A549 (cell line): ENCODE results near the gene LIN7B. TPM values are rescaled to one million over a fixed set of nuclear protein-coding genes. Genes with fewer than 3 reads are reported as not detected.

Experiments
- ATAC-seq, 2 experiments: fragments of 200-7000 bp in 1 of 2; fragments of >200 bp in 1 of 2; cut with Nextera tagmentation in 1 of 2; cut with Tn5 transposase in 1 of 2; 3 replicates each; pipeline versions ENCODE4 v1.8.0 to v1.9.1; 2018 to 2020; ENCODE audit warnings: mild to moderate bottlenecking in 1 of 2, moderate library complexity in 1 of 2
- CTCF ChIA-PET: fragments of 300-600 bp; sonication (Branson Sonifier 250); formaldehyde crosslinking; extraction: SDS; loops from one replicate; lab custom pipeline; 2021; ENCODE audit warnings: antibody characterized with exemption, inconsistent platforms; lab: Yijun Ruan, JAX
- POLR2A ChIA-PET: fragments of 350-600 bp; formaldehyde crosslinking; extraction: SDS; loops from one replicate; lab custom pipeline; 2021; ENCODE audit warnings: antibody characterized with exemption, inconsistent platforms; lab: Yijun Ruan, JAX
- DNase-seq, 2 experiments: peaks; one replicate each; pipeline versions ENCODE4 v3.0.0 to v3.0.0-alpha.2; 2011 to 2016; ENCODE audit warnings: low read depth in 1 of 2, low spot score in 1 of 2
- FAIRE-seq: peaks from 2 replicates; lab custom pipeline; 2011; peaks lifted over from hg19 to GRCh38; lab: Jason Lieb, UNC
- H3K27ac ChIP-seq, 2 experiments: fragments of >200 bp; sonication (Bioruptor Twin); formaldehyde crosslinking; 3 replicates each; pipeline ENCODE4 v1.5.1; 2016 to 2017
- H3K4me1 ChIP-seq: fragments of >200 bp; sonication (Bioruptor Twin); formaldehyde crosslinking; 3 replicates; pipeline ENCODE4 v1.6.1; 2016
- H3K4me2 ChIP-seq: fragments of >200 bp; sonication (Bioruptor Twin); formaldehyde crosslinking; 3 replicates; pipeline ENCODE4 v1.6.1; 2016
- H3K4me3 ChIP-seq: fragments of >200 bp; sonication (Bioruptor Twin); formaldehyde crosslinking; 3 replicates; pipeline ENCODE4 v1.5.1; 2016
- H3K9me3 ChIP-seq: fragments of >200 bp; sonication (Bioruptor Twin); formaldehyde crosslinking; 3 replicates; pipeline ENCODE4 v1.6.1; 2016
- ATOH8 ChIP-seq: fragments of 250-450 bp; sonication (Bioruptor Pico); IDR thresholded peaks from 2 replicates; pipeline ENCODE4 v1.5.0; 2020; ENCODE audit warnings: low read depth, mild to moderate bottlenecking, moderate library complexity
- BHLHE40 ChIP-seq: IDR thresholded peaks from 2 replicates; pipeline ENCODE4 v1.6.1; 2012; ENCODE audit warnings: low read depth, low read length, inconsistent platforms
- CBX2 ChIP-seq: fragments of 200-600 bp; sonication (generic); IDR thresholded peaks from 2 replicates; pipeline ENCODE4 v1.6.1; 2016; ENCODE audit warnings: low read depth, mild to moderate bottlenecking, borderline replicate concordance
- CBX8 ChIP-seq: fragments of 200-600 bp; sonication (generic); IDR thresholded peaks from 2 replicates; pipeline ENCODE4 v1.6.1; 2016
- ESRRA ChIP-seq: fragments of 150-350 bp; IDR thresholded peaks from 2 replicates; pipeline ENCODE4 v1.6.1; 2014; ENCODE audit warnings: mild to moderate bottlenecking, low read length, borderline replicate concordance
- FOSB ChIP-seq: fragments of 250-450 bp; sonication (Bioruptor Pico); IDR thresholded peaks from 2 replicates; pipeline ENCODE4 v1.5.0; 2020; ENCODE audit warnings: mild to moderate bottlenecking, moderate library complexity
- FOXS1 ChIP-seq: fragments of 250-450 bp; sonication (Bioruptor Pico); IDR thresholded peaks from 2 replicates; pipeline ENCODE4 v1.5.0; 2020; ENCODE audit warnings: mild to moderate bottlenecking, moderate library complexity
- GATA3 ChIP-seq: IDR thresholded peaks from 2 replicates; pipeline ENCODE4 v1.6.1; 2012; ENCODE audit warnings: borderline replicate concordance
- HDAC2 ChIP-seq: fragments of 200-600 bp; sonication (generic); IDR thresholded peaks from 2 replicates; pipeline ENCODE4 v1.6.1; 2016
- HES2 ChIP-seq: fragments of >200 bp; sonication (Bioruptor Twin); formaldehyde crosslinking; IDR thresholded peaks from 2 replicates; pipeline ENCODE4 v1.6.1; 2016
- HOXA7 ChIP-seq: fragments of 250-450 bp; sonication (Bioruptor Pico); IDR thresholded peaks from 2 replicates; pipeline ENCODE4 v1.5.0; 2020; ENCODE audit warnings: mild to moderate bottlenecking, moderate library complexity
- HOXB13 ChIP-seq: fragments of 250-450 bp; sonication (Bioruptor Pico); IDR thresholded peaks from 2 replicates; pipeline ENCODE4 v1.5.0; 2020; ENCODE audit warnings: low read depth, mild to moderate bottlenecking, moderate library complexity
- HOXB5 ChIP-seq: fragments of 250-450 bp; sonication (Bioruptor Pico); IDR thresholded peaks from 2 replicates; pipeline ENCODE4 v1.5.0; 2020; ENCODE audit warnings: mild to moderate bottlenecking, moderate library complexity
- JUNB ChIP-seq: fragments of >200 bp; sonication (Bioruptor Twin); formaldehyde crosslinking; IDR thresholded peaks from 2 replicates; pipeline ENCODE4 v1.6.1; 2016
- KDM1A ChIP-seq: fragments of 200-600 bp; sonication (generic); IDR thresholded peaks from 2 replicates; pipeline ENCODE4 v1.6.1; 2016; ENCODE audit warnings: low read depth, mild to moderate bottlenecking
- KDM5A ChIP-seq: fragments of 200-600 bp; sonication (generic); IDR thresholded peaks from 2 replicates; pipeline ENCODE4 v1.6.1; 2016; ENCODE audit warnings: antibody characterized with exemption, mild to moderate bottlenecking
- MAFK ChIP-seq: fragments of 450-650 bp; IDR thresholded peaks from 2 replicates; pipeline ENCODE4 v1.6.1; 2014; ENCODE audit not compliant: partially characterized antibody
- MYC ChIP-seq: IDR thresholded peaks from 2 replicates; pipeline ENCODE4 v1.6.1; 2012; ENCODE audit warnings: mild to moderate bottlenecking, inconsistent platforms, low read length, improper control_type of control experiment, borderline replicate concordance
- NFE2L2 ChIP-seq: fragments of 150-350 bp; conservative IDR thresholded peaks from 2 replicates; pipeline ENCODE4 v1.6.1; 2014; ENCODE audit warnings: low read length
- NR3C1 ChIP-seq: fragments of >200 bp; sonication (Bioruptor Twin); formaldehyde crosslinking; IDR thresholded peaks from 3 replicates; pipeline ENCODE4 v1.6.1; 2017
- PBX3 ChIP-seq: IDR thresholded peaks from 2 replicates; pipeline ENCODE4 v1.6.1; 2012
- PHF8 ChIP-seq: fragments of 200-600 bp; sonication (generic); IDR thresholded peaks from 2 replicates; pipeline ENCODE4 v1.6.1; 2016; ENCODE audit warnings: low read depth, mild to moderate bottlenecking, antibody characterized with exemption, moderate library complexity, borderline replicate concordance
- POLR2A ChIP-seq: IDR thresholded peaks from 2 replicates; pipeline ENCODE4 v1.6.1; 2012; ENCODE audit warnings: mild to moderate bottlenecking, low read length
- RAD21 ChIP-seq, 2 experiments: fragments of >200 bp in 1 of 2; sonication (Bioruptor Twin) in 1 of 2; formaldehyde crosslinking in 1 of 2; IDR thresholded peaks in 1 of 2; conservative IDR thresholded peaks in 1 of 2; 2 replicates in 1 of 2; 3 replicates in 1 of 2; pipeline ENCODE4 v1.6.1; 2012 to 2018; ENCODE audit warnings: inconsistent platforms in 1 of 2
- RCOR1 ChIP-seq: fragments of 150-350 bp; IDR thresholded peaks from 2 replicates; pipeline ENCODE4 v1.6.1; 2014; ENCODE audit warnings: antibody characterized with exemption, low read length, low read depth
- REST ChIP-seq: fragments of 200-600 bp; sonication (generic); IDR thresholded peaks from 2 replicates; pipeline ENCODE4 v1.6.1; 2016; ENCODE audit warnings: antibody characterized with exemption, mild to moderate bottlenecking, moderate library complexity
- RFX5 ChIP-seq: fragments of 450-650 bp; IDR thresholded peaks from 2 replicates; pipeline ENCODE4 v1.7.1; 2014; ENCODE audit warnings: antibody characterized with exemption, mild to moderate bottlenecking, moderate library complexity
- SMC3 ChIP-seq: fragments of >200 bp; sonication (Bioruptor Twin); formaldehyde crosslinking; IDR thresholded peaks from 3 replicates; pipeline ENCODE4 v1.6.1; 2018; ENCODE audit warnings: inconsistent platforms
- TFCP2L1 ChIP-seq: fragments of 250-450 bp; sonication (Bioruptor Pico); IDR thresholded peaks from 2 replicates; pipeline ENCODE4 v1.5.0; 2021; ENCODE audit warnings: mild to moderate bottlenecking
- TP53 ChIP-seq: fragments of 250-450 bp; sonication (Bioruptor Pico); IDR thresholded peaks from 2 replicates; pipeline ENCODE4 v1.5.0; 2021; ENCODE audit warnings: mild to moderate bottlenecking, moderate library complexity
- WGBS: methylation state at CpG from one replicate; pipeline ENCODE4 v1.1.6; 2017; ENCODE audit errors: missing lambda C conversion rate; 5-methylcytosine and 5-hydroxymethylcytosine counted together
- polyA plus RNA-seq, 4 experiments: library from polyadenylated mRNA; depleted of rRNA in 3 of 4; stranded (reverse); fragments of >200 nt; fragmentation: RNase III in 1 of 4; extraction: RNeasy Plus Mini Kit Qiagen cat#74134 plus additional on column Dnase treatment in 1 of 4; gene quantifications; 2 replicates in 3 of 4; 3 replicates in 1 of 4; pipeline ENCODE4 v1.2.3, GENCODE V29; 2011 to 2017
- TF ChIP-seq, protein P1 (sequence below): IDR thresholded peaks from 2 replicates; pipeline ENCODE4 v1.6.1; 2012

Gene LIN7B
- polyA plus RNA-seq, 2 of the 4 experiments (the other 2 are of a cell fraction) = 5.4 to 7.1 TPM

- CTCF ChIA-PET = interaction anchor here (0.6 to 15.0 kb wide), 10 partner anchors 8 to 143 kb away, joined by 3 to 298 read pairs (median 5); partner anchors contain the start of genes HRC and PPFIA3
- DNase-seq (peak; percentile 93 to 99), FAIRE-seq (peak; percentile 98), ATAC-seq (peak; percentile 93 to 95)
- TF ChIP-seq MYC (no peak), RCOR1 (no peak), KDM5A (no peak), TP53 (CRISPR knock-in tag) (no peak), HOXB5 (no peak), RAD21 (conservative IDR thresholded peaks at IDR 0.05 in 1 of 2, IDR thresholded peaks at IDR 0.05 in 1 of 2) (no peak), POLR2A (peak; percentile 74), HES2 (no peak), ESRRA (no peak)
- TF ChIP-seq, protein P1, sequence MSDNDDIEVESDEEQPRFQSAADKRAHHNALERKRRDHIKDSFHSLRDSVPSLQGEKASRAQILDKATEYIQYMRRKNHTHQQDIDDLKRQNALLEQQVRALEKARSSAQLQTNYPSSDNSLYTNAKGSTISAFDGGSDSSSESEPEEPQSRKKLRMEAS = peak; percentile 63
- 8% methylated on average over 21 of the region's 21 CpGs for WGBS
- POLR2A ChIA-PET = interaction anchor here (0.5 kb wide), 1 partner anchor 12 kb away, joined by 4 read pairs; no protein-coding TSS in a partner anchor
- Histone ChIP-seq H3K4me2 (peak overlapping the region; percentile 78), H3K4me1 (peaks cover 15% of the 10 kb centered on the region), H3K27ac (peak overlapping the region; percentile 53 to 82), H3K4me3 (peak overlapping the region; percentile 39), H3K9me3 (no peaks in the 10 kb centered on the region)
Observed at GRCh38 chr19:49142866-49143335, 28.7 kb downstream of the LIN7B start.

DNA sequence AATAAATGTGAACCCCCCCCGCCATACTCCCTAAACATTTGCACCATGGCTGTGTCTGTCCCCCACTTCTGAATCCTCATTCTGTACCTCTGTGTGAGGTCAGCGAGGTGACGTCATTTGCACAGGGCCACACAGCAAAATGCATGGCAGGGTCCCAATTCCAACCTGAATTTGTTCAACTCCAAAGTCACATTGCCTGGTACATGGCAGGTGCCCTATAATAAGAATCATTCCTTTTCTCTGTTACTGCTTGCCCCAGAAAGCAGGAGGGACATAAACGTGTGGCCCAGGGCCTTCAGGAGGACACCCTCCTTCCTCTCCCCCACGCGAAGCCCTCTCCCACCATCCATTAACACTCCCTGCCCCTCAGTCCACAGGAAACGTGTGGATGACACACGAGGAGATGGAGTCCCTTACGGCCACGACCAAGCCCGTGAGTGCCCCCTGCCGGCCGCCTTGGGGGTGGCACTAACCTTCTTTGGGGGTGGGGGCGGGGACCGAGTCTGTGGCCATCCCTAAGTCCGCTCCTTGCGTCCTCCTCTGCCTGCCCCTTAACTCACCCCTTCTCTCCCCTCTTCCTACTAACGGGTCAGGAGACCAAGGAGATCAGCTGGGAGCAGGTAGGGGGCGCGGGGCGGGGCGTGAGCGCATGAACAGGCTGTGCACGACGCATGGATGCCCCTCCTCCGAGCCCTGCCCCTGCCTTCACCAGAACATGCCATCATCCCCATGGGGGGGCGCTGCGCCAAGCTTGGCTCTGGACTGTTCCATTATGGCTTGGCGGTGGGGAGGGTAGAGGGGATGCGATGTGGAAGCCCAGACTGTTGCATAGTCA, 31.6 kb downstream of the LIN7B start:
- ATAC-seq (peak; percentile 26 to 55), FAIRE-seq (no peak), DNase-seq (peak; percentile 91 to 95)
- Histone ChIP-seq H3K9me3 (no peaks in the 10 kb centered on the region), H3K4me2 (peak overlapping the region; percentile 69), H3K4me1 (peaks cover 21% of the 10 kb centered on the region), H3K27ac (peak overlapping the region; percentile 42 to 74; a peak in 5 of 6 replicates), H3K4me3 (peak overlapping the region; percentile 37)
- POLR2A ChIA-PET = interaction anchor here (1.7 kb wide), 1 partner anchor 17 kb away, joined by 6 read pairs; no protein-coding TSS in a partner anchor
- CTCF ChIA-PET = interaction anchor here (0.5 to 15.0 kb wide), 47 partner anchors 9 to 358 kb away, joined by 3 to 298 read pairs (median 4); partner anchors contain the start of genes GYS1, HRC, LIN7B and PPFIA3
- WGBS = 6% methylated on average over 22 of the region's 30 CpGs
- TF ChIP-seq SMC3 = peak; percentile 85
- TF ChIP-seq HDAC2 = no peak
- no peak for TF ChIP-seq TFCP2L1 (CRISPR knock-in tag)
- TF ChIP-seq CBX2 = no peak
- no peak for TF ChIP-seq HOXB13 (CRISPR knock-in tag)
- TF ChIP-seq PBX3 = 0 out of 2 replicates have a peak, but pooled peaks have one; percentile 30
- TF ChIP-seq GATA3 = peak; percentile 36; the same call in 1 of the 2 replicates
- TF ChIP-seq CBX8 = no peak
- no peak for TF ChIP-seq NR3C1
- TF ChIP-seq HES2 = no peak
- TF ChIP-seq FOSB (CRISPR knock-in tag) = no peak
- TF ChIP-seq JUNB = no peak
- no peak for TF ChIP-seq RFX5
- TF ChIP-seq HOXB5 = no peak
- peak; percentile 68 for TF ChIP-seq BHLHE40
- no peak for TF ChIP-seq ATOH8
- TF ChIP-seq NFE2L2 = no peak
- TF ChIP-seq PHF8 = no peak
- TF ChIP-seq, protein P1 = peak; percentile 82
- TF ChIP-seq KDM1A = no peak
- no peak for TF ChIP-seq MAFK
- no peak for TF ChIP-seq HOXA7
- no peak for TF ChIP-seq FOXS1 (CRISPR knock-in tag)
- TF ChIP-seq REST = no peak
